Measurements from ENCODE around the gene GFAP. TPM values are rescaled to one million over a fixed set of nuclear protein-coding genes. Genes with fewer than 3 reads are reported as not detected.

Gene GFAP
- total and polyA plus RNA-seq, 11 donors: 0.94 to 12.4 (median 5.8) TPM

DNA sequence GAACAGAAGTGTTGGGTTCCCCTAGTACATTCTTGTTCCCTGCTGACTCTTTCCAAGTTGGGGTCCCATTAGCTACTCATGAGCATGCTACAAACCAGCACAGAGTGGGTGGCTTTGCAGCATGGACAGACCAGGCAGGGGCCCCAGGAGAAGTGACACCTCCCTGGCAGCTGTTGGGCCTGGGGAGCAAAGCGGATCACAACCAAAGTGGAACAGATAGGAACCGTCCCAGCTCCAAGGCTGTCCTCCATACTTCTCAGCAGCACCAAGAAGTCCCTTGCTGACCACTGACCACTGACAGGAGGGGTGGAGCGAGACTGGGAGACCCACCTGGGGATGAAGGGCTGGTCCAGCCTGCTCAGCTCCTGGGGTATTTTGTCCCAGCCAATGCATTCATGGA, 12.4 kb upstream of the GFAP start:
- Histone ChIP-seq H3K4me3 (no peak overlapping the region), H3K4me1 (peaks cover 0 to 18% (median 0%) of the 10 kb centered on the region in 12 donors), H3K9me3 (no peaks in the 10 kb centered on the region), H3K27ac (no peak overlapping the region), H3K27me3 (no peaks in the 10 kb centered on the region), H3K36me3 (peaks cover 0 to 8% (median 0%) of the 10 kb centered on the region in 9 donors)
- ATAC-seq (no peak), DNase-seq (no peak)
- TF ChIP-seq, protein P1, sequence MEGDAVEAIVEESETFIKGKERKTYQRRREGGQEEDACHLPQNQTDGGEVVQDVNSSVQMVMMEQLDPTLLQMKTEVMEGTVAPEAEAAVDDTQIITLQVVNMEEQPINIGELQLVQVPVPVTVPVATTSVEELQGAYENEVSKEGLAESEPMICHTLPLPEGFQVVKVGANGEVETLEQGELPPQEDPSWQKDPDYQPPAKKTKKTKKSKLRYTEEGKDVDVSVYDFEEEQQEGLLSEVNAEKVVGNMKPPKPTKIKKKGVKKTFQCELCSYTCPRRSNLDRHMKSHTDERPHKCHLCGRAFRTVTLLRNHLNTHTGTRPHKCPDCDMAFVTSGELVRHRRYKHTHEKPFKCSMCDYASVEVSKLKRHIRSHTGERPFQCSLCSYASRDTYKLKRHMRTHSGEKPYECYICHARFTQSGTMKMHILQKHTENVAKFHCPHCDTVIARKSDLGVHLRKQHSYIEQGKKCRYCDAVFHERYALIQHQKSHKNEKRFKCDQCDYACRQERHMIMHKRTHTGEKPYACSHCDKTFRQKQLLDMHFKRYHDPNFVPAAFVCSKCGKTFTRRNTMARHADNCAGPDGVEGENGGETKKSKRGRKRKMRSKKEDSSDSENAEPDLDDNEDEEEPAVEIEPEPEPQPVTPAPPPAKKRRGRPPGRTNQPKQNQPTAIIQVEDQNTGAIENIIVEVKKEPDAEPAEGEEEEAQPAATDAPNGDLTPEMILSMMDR (IDR thresholded peaks at IDR 0.05): no peak
- TF ChIP-seq POLR2A (IDR thresholded peaks at IDR 0.05): no peak
- WGBS, 4 donors: 92 to 100% (median 96%) methylated on average over 3 of the region's 3 CpGs
- intact Hi-C loops (cut with DNase I): loop anchor here in 1 of 10 donors (10.0 kb wide), 1 partner anchor 167 kb away; no protein-coding TSS in a partner anchor

GRCh38 chr17:44926821-44927525, 11.7 kb upstream of the GFAP start:
- TF ChIP-seq POLR2A (IDR thresholded peaks at IDR 0.05): no peak
- TF ChIP-seq, protein P1 (IDR thresholded peaks at IDR 0.05): no peak
- Histone ChIP-seq H3K27ac (no peak overlapping the region), H3K4me3 (no peak overlapping the region), H3K36me3 (peaks cover 0 to 8% (median 0%) of the 10 kb centered on the region in 9 donors), H3K27me3 (no peaks in the 10 kb centered on the region), H3K9me3 (no peaks in the 10 kb centered on the region), H3K4me1 (peaks cover 0 to 11% (median 0%) of the 10 kb centered on the region in 12 donors)
- ATAC-seq (no peak), DNase-seq (no peak)
- intact Hi-C loops (cut with DNase I): loop anchor here in 1 of 10 donors (10.0 kb wide), 1 partner anchor 168 kb away; no protein-coding TSS in a partner anchor
- WGBS, 4 donors: 81 to 89% (median 84%) methylated on average over 14 to 15 of the region's 15 CpGs

- TF ChIP-seq, protein P1 (IDR thresholded peaks at IDR 0.05): no peak
- no peak for TF ChIP-seq POLR2A (IDR thresholded peaks at IDR 0.05)
- WGBS, 4 donors: 95 to 97% (median 96%) methylated on average over 14 to 18 of the region's 18 CpGs
- ATAC-seq: no peak
- peak in 1 of 5 donors; percentile 28 for DNase-seq
- Histone ChIP-seq H3K27ac (no peak overlapping the region), H3K4me1 (peaks cover 0 to 12% (median 3%) of the 10 kb centered on the region in 12 donors), H3K4me3 (no peak overlapping the region), H3K27me3 (peaks cover 0 to 2% (median 0%) of the 10 kb centered on the region in 9 donors), H3K9me3 (no peaks in the 10 kb centered on the region), H3K36me3 (peaks cover 0 to under 1% (median 0%) of the 10 kb centered on the region in 9 donors)
- intact Hi-C loops (cut with DNase I): loop anchor here in 1 of 10 donors (10.0 kb wide), 1 partner anchor 169 kb away; no protein-coding TSS in a partner anchor
Observed at GRCh38 chr17:44925731-44926697, 10.7 kb upstream of the GFAP start.

All from heart left ventricle (tissue), 16 donors.